IMR-90 (cell line): ENCODE results near the gene POLA2. TPM values are rescaled to one million over a fixed set of nuclear protein-coding genes. Genes with fewer than 3 reads are reported as not detected.
A peak's percentile ranks its signal among the peaks of the same experiment; 100 is the strongest.

ENCODE experiments used
- ATAC-seq: fragments of 200-7000 bp; cut with Tn5 transposase; 2 replicates; pipeline ENCODE4 v1.9.1; 2020; ENCODE audit warnings: low read depth, mild to moderate bottlenecking, moderate library complexity
- BruUV-seq: library from RNA; stranded (reverse); fragments of 400-500 nt; replicated peaks from 2 replicates; lab custom pipeline; 2021; lab: Mats Ljungman, UMichigan
- CTCF ChIA-PET: fragments of 300-600 bp; formaldehyde crosslinking; extraction: SDS; loops from one replicate; lab custom pipeline; 2021; ENCODE audit warnings: antibody characterized with exemption; lab: Yijun Ruan, JAX
- POLR2A ChIA-PET: fragments of 300-600 bp; sonication (Branson Sonifier 250); formaldehyde crosslinking; loops from one replicate; lab custom pipeline; 2022; ENCODE audit warnings: antibody characterized with exemption; ENCODE audit not compliant: unreplicated experiment; lab: Charles Lee
- DNase-seq: peaks from one replicate; pipeline ENCODE4 v3.0.0; 2013
- H2AFZ ChIP-seq: replicated peaks from 2 replicates; pipeline ENCODE3; 2013; ENCODE audit warnings: low read length, mild to moderate bottlenecking; ENCODE audit not compliant: poor library complexity
- H2AK5ac ChIP-seq: 2 replicates; pipeline ENCODE4 v1.6.1; 2013; ENCODE audit warnings: low read depth, low read length, inconsistent platforms
- H2AK9ac ChIP-seq: replicated peaks from 2 replicates; pipeline ENCODE3; 2013; ENCODE audit warnings: mild to moderate bottlenecking, low read depth, low read length, moderate library complexity; ENCODE audit not compliant: poor library complexity
- H2BK120ac ChIP-seq: 2 replicates; pipeline ENCODE4 v1.6.1; 2013; ENCODE audit warnings: low read depth, low read length, inconsistent platforms
- H2BK15ac ChIP-seq: 3 replicates; pipeline ENCODE4 v1.6.1; 2013; ENCODE audit warnings: low read depth, low read length, inconsistent platforms
- H2BK20ac ChIP-seq: 2 replicates; pipeline ENCODE4 v1.6.1; 2013; ENCODE audit warnings: low read depth, mild to moderate bottlenecking, inconsistent platforms, low read length, moderate library complexity
- H2BK5ac ChIP-seq: 2 replicates; pipeline ENCODE4 v1.6.1; 2013; ENCODE audit warnings: mild to moderate bottlenecking, low read depth, low read length, inconsistent platforms; ENCODE audit not compliant: poor library complexity, severe bottlenecking
- H3K14ac ChIP-seq: replicated peaks from 2 replicates; pipeline ENCODE4 v1.6.1; 2013; ENCODE audit warnings: low read depth, low read length, inconsistent platforms
- H3K18ac ChIP-seq: 2 replicates; pipeline ENCODE4 v1.6.1; 2013; ENCODE audit warnings: low read depth, low read length, control low read depth
- H3K23ac ChIP-seq: 2 replicates; pipeline ENCODE4 v1.6.1; 2013; ENCODE audit warnings: low read depth, low read length, inconsistent platforms
- H3K27ac ChIP-seq: 2 replicates; pipeline ENCODE4 v1.5.1; 2013; ENCODE audit warnings: mild to moderate bottlenecking, control low read depth, low read length; ENCODE audit not compliant: insufficient read depth
- H3K27me3 ChIP-seq: 2 replicates; pipeline ENCODE4 v1.6.1; 2013; ENCODE audit warnings: low read length; ENCODE audit not compliant: control insufficient read depth, insufficient read depth
- H3K36me3 ChIP-seq: 2 replicates; pipeline ENCODE4 v1.6.1; 2013; ENCODE audit warnings: low read length, mixed read lengths; ENCODE audit not compliant: control insufficient read depth, insufficient read depth
- H3K4ac ChIP-seq: 2 replicates; pipeline ENCODE4 v1.6.1; 2013; ENCODE audit warnings: low read depth, low read length, inconsistent platforms
- H3K4me1 ChIP-seq: 2 replicates; pipeline ENCODE4 v1.6.1; 2013; ENCODE audit warnings: low read length, mixed read lengths; ENCODE audit not compliant: control insufficient read depth, insufficient read depth
- H3K4me2 ChIP-seq: 2 replicates; pipeline ENCODE4 v1.6.1; 2013; ENCODE audit warnings: low read depth, mild to moderate bottlenecking, control low read depth, low read length, moderate library complexity
- H3K4me3 ChIP-seq: 2 replicates; pipeline ENCODE4 v1.5.1; 2013; ENCODE audit warnings: low read depth, mild to moderate bottlenecking, control low read depth, low read length, moderate library complexity; ENCODE audit not compliant: insufficient read depth
- H3K56ac ChIP-seq: 2 replicates; pipeline ENCODE4 v1.6.1; 2013; ENCODE audit warnings: low read length, inconsistent platforms; ENCODE audit not compliant: insufficient read depth; ENCODE audit errors: extremely low read depth
- H3K79me1 ChIP-seq, 2 experiments: 2 replicates each; pipeline ENCODE4 v1.6.1; 2013; ENCODE audit warnings: low read length in 2 of 2, inconsistent platforms in 1 of 2, low read depth in 1 of 2
- H3K9ac ChIP-seq: 2 replicates; pipeline ENCODE4 v1.6.1; 2013; ENCODE audit warnings: low read depth, low read length, control low read depth
- H3K9me1 ChIP-seq: 2 replicates; pipeline ENCODE4 v1.6.1; 2013; ENCODE audit warnings: low read length, inconsistent platforms; ENCODE audit not compliant: insufficient read depth
- H3K9me3 ChIP-seq: 2 replicates; pipeline ENCODE4 v1.6.1; 2013; ENCODE audit warnings: low read length; ENCODE audit not compliant: control insufficient read depth, insufficient read depth
- H4K20me1 ChIP-seq: 2 replicates; pipeline ENCODE4 v1.6.1; 2013; ENCODE audit warnings: low read length, inconsistent platforms; ENCODE audit not compliant: insufficient read depth
- H4K5ac ChIP-seq: 2 replicates; pipeline ENCODE4 v1.6.1; 2013; ENCODE audit warnings: mild to moderate bottlenecking, low read depth, low read length, control low read depth
- H4K8ac ChIP-seq, 2 experiments: 2 replicates each; pipeline ENCODE4 v1.6.1; 2013; ENCODE audit warnings: low read depth in 2 of 2, low read length in 2 of 2, control low read depth in 1 of 2, inconsistent platforms in 1 of 2
- H4K91ac ChIP-seq: 2 replicates; pipeline ENCODE4 v1.6.1; 2013; ENCODE audit warnings: low read depth, low read length, inconsistent platforms; ENCODE audit not compliant: insufficient read depth
- BHLHE40 ChIP-seq: fragments of 150-350 bp; IDR thresholded peaks from 2 replicates; pipeline ENCODE4 v1.6.1; 2016; ENCODE audit warnings: mild to moderate bottlenecking, low read depth, low read length
- CEBPB ChIP-seq: IDR thresholded peaks from 2 replicates; pipeline ENCODE4 v1.6.1; 2012; ENCODE audit warnings: low read depth, low read length, improper control_type of control experiment
- CTCF ChIP-seq: conservative IDR thresholded peaks from 2 replicates; pipeline ENCODE4 v1.5.1; 2012; ENCODE audit warnings: mild to moderate bottlenecking, low read depth, low read length, improper control_type of control experiment
- FOS ChIP-seq: fragments of 150-350 bp; IDR thresholded peaks from 2 replicates; pipeline ENCODE4 v1.6.1; 2016; ENCODE audit warnings: low read depth, low read length
- MAFK ChIP-seq: IDR thresholded peaks from 2 replicates; pipeline ENCODE4 v1.6.1; 2012; ENCODE audit warnings: low read depth, low read length, improper control_type of control experiment
- MAZ ChIP-seq: IDR thresholded peaks from 2 replicates; pipeline ENCODE4 v1.6.1; 2012; ENCODE audit warnings: low read depth, mild to moderate bottlenecking, low read length, improper control_type of control experiment, moderate library complexity, borderline replicate concordance
- MXI1 ChIP-seq: IDR thresholded peaks from 2 replicates; pipeline ENCODE4 v1.6.1; 2012; ENCODE audit warnings: low read depth, mild to moderate bottlenecking, low read length, moderate library complexity, borderline replicate concordance
- NFE2L2 ChIP-seq: fragments of 150-350 bp; IDR thresholded peaks from 2 replicates; pipeline ENCODE4 v1.6.1; 2016; ENCODE audit warnings: low read depth, mild to moderate bottlenecking, low read length
- POLR2A ChIP-seq: IDR thresholded peaks from 2 replicates; pipeline ENCODE4 v1.6.1; 2012; ENCODE audit warnings: mild to moderate bottlenecking, low read depth, low read length
- RAD21 ChIP-seq: IDR thresholded peaks from 2 replicates; pipeline ENCODE4 v1.6.1; 2012; ENCODE audit warnings: low read length, improper control_type of control experiment
- RCOR1 ChIP-seq: IDR thresholded peaks from 2 replicates; pipeline ENCODE4 v1.6.1; 2012; ENCODE audit warnings: mild to moderate bottlenecking, low read length, improper control_type of control experiment; ENCODE audit not compliant: insufficient replicate concordance
- RFX5 ChIP-seq: IDR thresholded peaks from 2 replicates; pipeline ENCODE4 v1.8.0; 2012; ENCODE audit warnings: low read depth, mild to moderate bottlenecking, low read length, moderate library complexity
- SMC3 ChIP-seq: fragments of 150-350 bp; IDR thresholded peaks from 2 replicates; pipeline ENCODE4 v1.6.1; 2016; ENCODE audit warnings: low read depth, mild to moderate bottlenecking, antibody characterized with exemption, low read length, moderate library complexity
- USF2 ChIP-seq: fragments of 150-350 bp; IDR thresholded peaks from 2 replicates; pipeline ENCODE4 v1.6.1; 2017; ENCODE audit warnings: mild to moderate bottlenecking, antibody characterized with exemption, low read length, low read depth
- WGBS, 2 experiments: methylation state at CpG; one replicate each; pipeline versions ENCODE4 v1.1.5 to v1.1.7; 2013; ENCODE audit warnings: missing lambda C conversion rate in 2 of 2; ENCODE audit not compliant: insufficient read length in 1 of 2; ENCODE audit errors: extremely low coverage in 2 of 2; 5-methylcytosine and 5-hydroxymethylcytosine counted together
- dilution Hi-C: fragments of 300-500 bp; cut with HindIII; formaldehyde crosslinking; loops from one replicate; pipeline ENCODE4 v1.14.3; 2018; ENCODE audit warnings: low sequenced_read_pairs; ENCODE audit not compliant: unreplicated experiment
- in situ Hi-C: fragments of 300-500 bp; cut with MboI; formaldehyde crosslinking; loops from 3 replicates; pipeline ENCODE4 v1.14.3; 2019; ENCODE audit warnings: low sequenced_read_pairs, inconsistent platforms, mixed read lengths
- intact Hi-C: fragments of 100-400 bp; cut with micrococcal nuclease; formaldehyde crosslinking; loops from 2 replicates; pipeline ENCODE4 v1.10.0; 2022
- polyA plus RNA-seq, 3 experiments: library from polyadenylated mRNA; depleted of rRNA; stranded (reverse); fragments of >200 nt; gene quantifications; 2 replicates each; pipeline ENCODE4 v1.2.3, GENCODE V29; 2012; ENCODE audit warnings: low replicate concordance in 1 of 3
- total RNA-seq: library from RNA; depleted of rRNA; stranded (reverse); fragments of >200 nt; gene quantifications from 2 replicates; pipeline ENCODE4 v1.2.3, GENCODE V29; 2012

POLA2 gene
- total and polyA plus RNA-seq, 2 of the 4 experiments (the other 2 are of a cell fraction) = 14.2 to 17.3 TPM

DNA sequence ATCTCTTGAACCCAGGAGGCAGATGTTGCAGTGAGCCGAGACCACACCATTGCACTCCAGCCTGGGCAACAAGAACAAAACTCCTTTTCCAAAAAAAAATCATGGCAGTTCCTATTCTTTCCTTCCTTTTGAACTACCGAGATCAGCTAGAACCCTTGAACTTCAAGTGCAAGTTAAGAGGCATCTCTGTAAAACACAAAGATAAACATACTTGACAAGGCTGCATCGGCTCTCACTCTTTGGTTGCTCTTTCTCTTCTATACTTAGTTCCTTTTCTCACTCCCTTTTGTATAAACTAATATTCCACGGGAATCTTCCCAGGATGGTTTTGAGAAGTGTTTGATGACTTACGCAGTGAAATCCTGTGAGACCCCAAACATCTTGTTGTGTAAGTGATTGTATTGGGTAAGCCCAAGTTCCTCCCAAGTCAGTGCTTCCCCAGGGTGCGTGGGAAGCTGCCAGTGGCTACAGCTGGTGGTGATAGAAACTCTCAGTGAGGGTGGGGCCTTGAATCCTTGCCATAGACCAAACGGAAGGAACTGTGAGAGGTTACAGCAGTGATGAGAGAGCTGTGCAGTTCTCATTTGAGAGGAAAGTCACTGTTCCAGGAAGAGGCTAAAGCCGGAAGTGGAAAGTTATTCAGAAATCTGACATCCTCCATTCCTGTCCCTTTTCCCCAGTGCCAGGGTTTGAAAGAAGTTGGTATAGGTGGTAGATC is 28.8 kb downstream of the POLA2 start:
- peak overlapping the region; percentile 33 for H2AFZ ChIP-seq
- H3K9ac ChIP-seq = peak overlapping the region; percentile 79
- intact Hi-C loops (loop anchor here (1.0 kb wide), 1 partner anchor 26 kb away; no protein-coding TSS in a partner anchor), dilution Hi-C loops (no loop called here), in situ Hi-C loops (no loop called here)
- WGBS, 2 experiments = 14% methylated on average over 2 of the region's 8 CpGs; no CpG with 5 or more reads in 1 of the 2 experiments
- H3K4me2 ChIP-seq = peak overlapping the region; percentile 45; the same call in 1 of the 2 replicates
- ChIA-PET CTCF (interaction anchor here (1.0 to 5.4 kb wide), 2 partner anchors 16 to 26 kb away, joined by 3 to 44 read pairs; partner anchors contain the start of gene CDC42EP2), POLR2A (interaction anchor here (0.5 kb wide), 1 partner anchor 11 kb away, joined by 3 read pairs; no protein-coding TSS in a partner anchor)
- peak overlapping the region; percentile 93 for H2BK120ac ChIP-seq
- peak overlapping the region; percentile 91; the same call in 1 of the 2 replicates for H3K18ac ChIP-seq
- peak overlapping the region; percentile 94 for H3K4ac ChIP-seq
- peak overlapping the region; percentile 96; the same call in 1 of the 2 replicates for H3K23ac ChIP-seq
- no peak overlapping the region; the same call in 1 of the 2 replicates for H3K4me3 ChIP-seq
- H2BK5ac ChIP-seq = peak overlapping the region; percentile 99
- H3K27me3 ChIP-seq = no peaks in the 10 kb centered on the region
- peak overlapping the region; percentile 94 for H3K56ac ChIP-seq
- H2AK9ac ChIP-seq = peak overlapping the region; percentile 35
- no peaks in the 10 kb centered on the region for H3K9me3 ChIP-seq
- H4K5ac ChIP-seq = peak overlapping the region; percentile 93; the same call in 1 of the 2 replicates
- peak overlapping the region; percentile 94 for H3K27ac ChIP-seq
- H3K4me1 ChIP-seq = peaks cover 27% of the 10 kb centered on the region
- peak overlapping the region; percentile 77; the same call in 1 of the 2 replicates for H2AK5ac ChIP-seq
- peak overlapping the region; percentile 99 for H2BK20ac ChIP-seq
- H3K36me3 ChIP-seq = no peaks in the 10 kb centered on the region; the same call in 1 of the 2 replicates
- BruUV-seq = no TSS peak
- peak; percentile 62 for ATAC-seq
- peak overlapping the region; percentile 96 for H3K14ac ChIP-seq
- H3K9me1 ChIP-seq = peaks cover 19% of the 10 kb centered on the region
- peak overlapping the region; percentile 99 for H4K91ac ChIP-seq
- peak; percentile 100 for DNase-seq
- peak overlapping the region; percentile 96 to 98 for H4K8ac ChIP-seq
- H4K20me1 ChIP-seq = no peaks in the 10 kb centered on the region
- peaks cover 14 to 45% of the 10 kb centered on the region in 2 experiments for H3K79me1 ChIP-seq
- H2BK15ac ChIP-seq = peak overlapping the region; percentile 97
- TF ChIP-seq POLR2A (peak; percentile 73; the same call in 1 of the 2 replicates), SMC3 (no peak; the same call in 1 of the 2 replicates), BHLHE40 (peak; percentile 25), USF2 (no peak), MAZ (peak; percentile 93; the same call in 1 of the 2 replicates), RAD21 (no peak), CTCF (no peak), RCOR1 (peak; percentile 48), MXI1 (peak; percentile 47; the same call in 1 of the 2 replicates), CEBPB (peak; percentile 98), RFX5 (peak; percentile 67), NFE2L2 (peak; percentile 26; the same call in 1 of the 2 replicates), MAFK (no peak), FOS (peak; percentile 64; the same call in 1 of the 2 replicates)
